Fibroblast of lung (primary cell): ENCODE results near the gene SRPX.

Experiments used
- EZH2 ChIP-seq: IDR thresholded peaks from 2 replicates; pipeline ENCODE4 v1.5.1; 2012; ENCODE audit warnings: low read length, control low read depth, mild to moderate bottlenecking; ENCODE audit errors: missing control alignments
- TF ChIP-seq, protein P1 (sequence below), 2 donors: IDR thresholded peaks in 1 of 2; conservative IDR thresholded peaks in 1 of 2; 1 replicate in 1 of 2; 2 replicates in 1 of 2; pipeline ENCODE4 v1.5.1; 2011 to 2012; ENCODE audit warnings: low read length in 2 of 2, control low read depth in 1 of 2, inconsistent platforms in 1 of 2, low read depth in 1 of 2, mild to moderate bottlenecking in 1 of 2

DNA sequence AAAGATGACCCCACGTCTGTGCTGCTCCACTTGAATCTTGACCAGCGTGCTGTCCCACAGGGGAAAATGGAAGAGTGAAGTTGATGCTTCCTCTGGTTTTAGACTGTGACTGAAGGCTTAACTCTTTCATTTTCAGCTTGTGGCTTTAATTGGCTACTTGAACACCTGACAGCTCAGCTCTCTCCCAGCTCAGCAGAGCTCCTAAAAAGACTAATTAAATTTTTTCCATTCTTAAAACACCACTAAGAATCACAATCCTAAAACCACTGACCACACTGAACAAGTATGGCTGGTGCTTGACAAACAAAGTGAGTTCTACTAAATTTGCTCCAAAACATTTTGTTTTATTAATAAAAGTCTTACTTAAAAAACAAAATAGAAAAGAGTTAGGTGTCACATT is 71.7 kb downstream of the SRPX start:
- TF ChIP-seq, protein P1, sequence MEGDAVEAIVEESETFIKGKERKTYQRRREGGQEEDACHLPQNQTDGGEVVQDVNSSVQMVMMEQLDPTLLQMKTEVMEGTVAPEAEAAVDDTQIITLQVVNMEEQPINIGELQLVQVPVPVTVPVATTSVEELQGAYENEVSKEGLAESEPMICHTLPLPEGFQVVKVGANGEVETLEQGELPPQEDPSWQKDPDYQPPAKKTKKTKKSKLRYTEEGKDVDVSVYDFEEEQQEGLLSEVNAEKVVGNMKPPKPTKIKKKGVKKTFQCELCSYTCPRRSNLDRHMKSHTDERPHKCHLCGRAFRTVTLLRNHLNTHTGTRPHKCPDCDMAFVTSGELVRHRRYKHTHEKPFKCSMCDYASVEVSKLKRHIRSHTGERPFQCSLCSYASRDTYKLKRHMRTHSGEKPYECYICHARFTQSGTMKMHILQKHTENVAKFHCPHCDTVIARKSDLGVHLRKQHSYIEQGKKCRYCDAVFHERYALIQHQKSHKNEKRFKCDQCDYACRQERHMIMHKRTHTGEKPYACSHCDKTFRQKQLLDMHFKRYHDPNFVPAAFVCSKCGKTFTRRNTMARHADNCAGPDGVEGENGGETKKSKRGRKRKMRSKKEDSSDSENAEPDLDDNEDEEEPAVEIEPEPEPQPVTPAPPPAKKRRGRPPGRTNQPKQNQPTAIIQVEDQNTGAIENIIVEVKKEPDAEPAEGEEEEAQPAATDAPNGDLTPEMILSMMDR (conservative IDR thresholded peaks at IDR 0.05 in 1 of 2, IDR thresholded peaks at IDR 0.05 in 1 of 2; ENCODE audit: low read depth in 1 of 2, low read length in 2 of 2): no peak
- TF ChIP-seq EZH2: no peak
